GM20431 (cell line): ENCODE measurements around the gene ECI2.

Experiments used
- in situ Hi-C: fragments of 300-500 bp; cut with MseI, MboI; formaldehyde crosslinking; loops from one replicate; pipeline ENCODE4 v1.15.0; 2020; ENCODE audit warnings: low sequenced_read_pairs; ENCODE audit not compliant: unreplicated experiment

The ECI2 gene, protein sequence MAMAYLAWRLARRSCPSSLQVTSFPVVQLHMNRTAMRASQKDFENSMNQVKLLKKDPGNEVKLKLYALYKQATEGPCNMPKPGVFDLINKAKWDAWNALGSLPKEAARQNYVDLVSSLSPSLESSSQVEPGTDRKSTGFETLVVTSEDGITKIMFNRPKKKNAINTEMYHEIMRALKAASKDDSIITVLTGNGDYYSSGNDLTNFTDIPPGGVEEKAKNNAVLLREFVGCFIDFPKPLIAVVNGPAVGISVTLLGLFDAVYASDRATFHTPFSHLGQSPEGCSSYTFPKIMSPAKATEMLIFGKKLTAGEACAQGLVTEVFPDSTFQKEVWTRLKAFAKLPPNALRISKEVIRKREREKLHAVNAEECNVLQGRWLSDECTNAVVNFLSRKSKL

DNA sequence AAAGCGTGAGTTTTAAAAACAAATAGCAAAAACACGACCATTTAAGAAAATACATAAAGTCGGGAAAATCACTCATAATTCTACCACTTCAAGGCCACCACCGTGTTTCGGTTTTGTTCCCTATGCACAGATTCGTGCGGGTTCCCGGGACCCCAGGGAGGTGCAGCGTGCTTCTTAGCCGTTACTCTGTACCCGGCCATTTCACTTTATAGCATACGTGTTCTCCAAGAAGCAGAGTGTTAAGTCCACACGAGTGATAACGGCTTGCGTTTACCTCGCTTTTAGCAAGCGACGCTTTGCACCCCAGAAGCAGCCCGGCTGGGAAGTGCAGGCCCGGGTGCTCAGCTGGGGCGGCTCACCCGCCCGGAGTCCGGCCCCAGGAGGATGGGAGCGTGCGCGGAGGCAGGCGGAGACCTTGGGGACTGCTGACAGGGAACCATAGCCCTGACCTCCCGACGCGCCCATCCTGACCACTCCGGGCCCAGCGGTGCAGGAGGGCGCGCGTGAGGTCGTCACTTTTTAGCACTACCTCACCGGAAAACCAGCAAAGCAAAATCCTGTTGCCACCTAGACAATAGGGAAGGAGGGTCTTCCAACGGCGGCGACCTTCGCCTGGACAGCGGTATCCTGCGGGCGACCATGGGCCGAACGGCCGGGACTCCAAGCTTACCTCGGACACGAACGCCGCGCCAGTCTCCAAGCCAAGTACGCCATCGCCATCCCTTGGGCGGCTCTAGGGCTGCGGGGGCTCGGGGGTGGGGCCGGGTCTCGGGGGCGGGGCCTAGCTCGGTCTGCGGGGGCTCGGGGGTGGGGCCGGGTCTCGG, at the start of gene ECI2:
ECI2 (minus strand) TSS at position 735 of the 824 bp plus-strand sequence; CDS start at position 720, 15 bp downstream.
- in situ Hi-C loops = no loop called here

- in situ Hi-C loops = no loop called here
Measured at GRCh38 chr6:4180652-4181255, 45.4 kb upstream of the ECI2 start.

DNA sequence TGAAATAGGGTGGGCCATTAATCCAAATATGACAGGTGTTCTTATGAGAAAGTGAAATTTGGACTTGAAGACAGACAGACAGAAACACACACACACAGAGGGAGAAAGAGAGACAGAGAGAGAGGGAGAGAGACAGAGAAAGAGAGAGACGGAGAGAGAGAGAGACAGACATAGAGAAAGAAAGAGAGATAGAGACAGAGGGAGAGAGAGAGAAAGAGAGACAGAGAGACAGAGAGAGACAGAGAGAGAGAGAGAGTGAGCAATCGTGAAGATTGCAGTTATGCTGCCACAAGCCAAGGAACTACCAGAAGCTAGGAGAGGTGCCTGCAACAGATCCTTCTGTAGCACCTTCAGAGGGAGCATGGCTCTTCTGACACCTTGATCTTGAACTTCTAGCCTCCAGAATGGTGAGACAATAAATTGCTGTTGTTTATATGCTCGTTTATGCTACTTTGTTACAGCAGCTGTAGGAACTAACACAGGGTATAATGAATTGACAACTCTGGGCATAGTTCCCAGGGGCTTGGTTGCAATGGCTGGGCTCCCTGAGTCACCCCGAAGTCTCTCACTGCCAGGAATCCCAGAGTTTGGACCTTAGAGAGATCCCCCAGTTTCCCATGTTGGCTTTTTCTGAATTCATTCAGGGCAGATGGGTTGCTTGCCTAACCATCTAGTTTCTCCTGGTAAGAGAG, 44.7 kb upstream of the ECI2 start:
- in situ Hi-C loops = no loop called here

DNA sequence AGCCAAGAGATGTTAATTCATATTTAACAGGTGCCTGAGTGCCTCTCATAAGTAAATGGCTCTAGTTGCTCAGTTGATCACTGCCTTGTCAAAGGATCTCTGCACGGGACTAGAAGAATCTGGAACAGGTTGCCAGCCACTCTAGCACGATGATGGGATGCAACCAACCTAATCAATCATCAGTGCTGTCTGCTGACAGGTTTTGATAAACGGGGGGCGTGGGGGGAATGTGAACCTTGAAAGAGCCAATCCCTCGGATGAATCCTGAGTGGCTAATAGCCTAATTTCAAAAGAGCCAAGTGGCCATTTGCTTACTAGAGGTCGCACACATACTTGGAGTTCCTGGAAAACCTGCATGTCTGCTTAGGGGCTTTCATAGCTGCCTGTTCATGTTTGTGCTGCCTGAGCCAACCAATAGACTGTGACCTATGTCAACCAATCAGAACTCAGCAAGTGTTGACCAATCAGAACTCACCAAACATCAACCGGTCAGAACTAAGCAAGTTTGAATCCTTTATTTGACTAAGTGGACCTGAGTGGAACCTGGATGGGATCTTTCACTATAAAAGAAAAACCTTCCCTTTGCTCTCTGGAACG, 43.5 kb upstream of the ECI2 start:
- in situ Hi-C loops = no loop called here

GRCh38 chr6:4176907-4177306, 41.5 kb upstream of the ECI2 start:
- in situ Hi-C loops = no loop called here

DNA sequence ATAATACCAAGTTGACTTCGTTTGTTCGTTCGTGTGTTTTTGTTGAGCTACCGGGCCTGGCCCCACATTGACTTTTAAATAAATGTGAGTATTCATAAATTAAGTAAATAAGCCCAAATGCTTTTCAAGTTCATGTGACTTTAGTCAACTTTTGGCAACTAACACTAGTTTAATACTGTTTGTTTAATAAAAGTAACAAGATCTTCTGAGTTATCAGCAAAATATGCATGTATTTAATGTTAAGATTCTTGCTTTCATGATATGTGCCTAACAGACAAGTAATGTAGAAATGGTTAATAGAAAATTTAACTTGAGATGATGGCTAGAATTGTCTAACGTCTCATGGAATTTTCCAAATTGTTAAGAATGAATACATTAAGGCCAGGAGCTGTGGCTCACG, 38.7 kb upstream of the ECI2 start:
- in situ Hi-C loops = loop anchor here (25.0 kb wide), 1 partner anchor 437 kb away; no protein-coding TSS in a partner anchor

- in situ Hi-C loops = loop anchor here (25.0 kb wide), 1 partner anchor 435 kb away; no protein-coding TSS in a partner anchor
Measured at GRCh38 chr6:4172368-4172767, 37.0 kb upstream of the ECI2 start.

DNA sequence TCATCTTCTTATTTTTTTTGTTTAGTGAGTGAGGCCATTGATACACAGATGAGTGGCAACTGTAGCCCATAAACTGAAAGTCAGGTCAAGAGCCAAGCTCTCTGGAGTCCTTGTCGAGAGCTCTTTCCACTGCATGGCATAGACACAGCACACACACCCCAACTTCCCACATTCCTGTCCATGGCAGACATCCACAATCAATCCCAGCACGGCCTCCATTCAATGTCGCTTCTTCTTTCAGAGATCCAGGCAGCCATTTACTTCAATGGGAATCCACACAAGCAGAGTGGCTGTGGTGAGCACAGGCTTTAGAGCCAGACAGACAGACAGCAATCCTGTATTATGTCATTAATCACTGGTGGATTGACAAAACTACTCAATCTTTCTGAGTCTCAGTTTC, 34.9 kb upstream of the ECI2 start:
- in situ Hi-C loops = loop anchor here (25.0 kb wide), 1 partner anchor 433 kb away; no protein-coding TSS in a partner anchor

- in situ Hi-C loops = loop anchor here (25.0 kb wide), 1 partner anchor 432 kb away; no protein-coding TSS in a partner anchor
Measured at GRCh38 chr6:4169028-4169789, 33.8 kb upstream of the ECI2 start.

DNA sequence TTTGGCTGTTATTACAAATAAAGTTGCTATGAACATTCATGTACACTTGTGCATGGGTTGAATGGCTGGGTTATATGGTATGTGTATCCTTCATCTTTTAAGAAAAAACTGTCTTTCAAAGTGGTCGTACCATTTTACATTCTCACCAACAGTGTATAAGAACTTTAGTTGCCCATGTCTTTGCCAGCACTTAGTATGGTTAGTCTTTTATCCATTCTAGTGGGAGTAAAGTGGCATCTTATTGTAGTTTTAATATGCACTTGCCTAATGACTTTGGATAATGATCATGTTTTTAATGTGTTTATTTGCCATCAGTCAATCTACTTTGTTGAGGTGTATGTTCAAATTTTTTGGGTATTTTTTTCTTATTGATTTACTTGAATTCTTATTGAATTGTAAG, 32.5 kb upstream of the ECI2 start:
- in situ Hi-C loops = loop anchor here (25.0 kb wide), 1 partner anchor 431 kb away; no protein-coding TSS in a partner anchor

- in situ Hi-C loops = loop anchor here (25.0 kb wide), 1 partner anchor 430 kb away; no protein-coding TSS in a partner anchor
Measured at GRCh38 chr6:4167123-4167522, 31.7 kb upstream of the ECI2 start.

DNA sequence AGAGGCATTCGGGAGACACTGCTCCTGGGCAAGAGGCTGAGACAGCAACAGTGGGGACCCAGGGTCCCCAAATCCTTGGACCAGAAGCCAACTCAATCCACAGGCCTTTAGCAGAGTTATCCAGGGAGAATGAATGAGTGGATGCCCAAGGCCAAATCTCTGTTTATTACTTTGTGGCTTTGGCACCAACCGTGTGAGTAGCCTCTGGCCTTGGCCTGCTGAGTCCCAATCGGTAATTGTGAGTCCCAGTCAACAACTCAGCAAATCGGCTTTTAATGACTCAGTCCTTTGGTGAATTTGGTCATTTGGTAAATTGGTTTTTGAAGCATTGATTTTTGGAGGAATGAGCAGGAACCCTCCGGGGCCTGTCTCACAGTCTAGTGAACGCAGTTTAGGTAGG, 29.1 kb upstream of the ECI2 start:
- in situ Hi-C loops = loop anchor here (25.0 kb wide), 1 partner anchor 427 kb away; no protein-coding TSS in a partner anchor

DNA sequence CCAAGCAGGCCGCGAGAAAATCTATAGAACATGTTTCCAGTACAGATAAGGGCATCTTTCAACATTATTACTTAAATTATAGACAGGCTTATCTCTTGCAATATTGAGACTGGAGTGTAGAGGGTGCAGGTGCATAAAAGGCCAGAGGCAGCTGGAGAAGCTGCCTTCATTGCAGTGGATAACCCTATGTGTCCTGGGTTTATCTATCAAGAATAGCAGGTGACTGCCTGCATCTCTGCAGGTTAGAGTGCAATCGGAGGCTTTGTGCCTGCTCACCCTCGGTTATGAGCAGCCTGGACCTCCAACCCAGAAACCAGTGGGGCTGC, 28.7 kb upstream of the ECI2 start:
- in situ Hi-C loops = loop anchor here (25.0 kb wide), 1 partner anchor 427 kb away; no protein-coding TSS in a partner anchor

DNA sequence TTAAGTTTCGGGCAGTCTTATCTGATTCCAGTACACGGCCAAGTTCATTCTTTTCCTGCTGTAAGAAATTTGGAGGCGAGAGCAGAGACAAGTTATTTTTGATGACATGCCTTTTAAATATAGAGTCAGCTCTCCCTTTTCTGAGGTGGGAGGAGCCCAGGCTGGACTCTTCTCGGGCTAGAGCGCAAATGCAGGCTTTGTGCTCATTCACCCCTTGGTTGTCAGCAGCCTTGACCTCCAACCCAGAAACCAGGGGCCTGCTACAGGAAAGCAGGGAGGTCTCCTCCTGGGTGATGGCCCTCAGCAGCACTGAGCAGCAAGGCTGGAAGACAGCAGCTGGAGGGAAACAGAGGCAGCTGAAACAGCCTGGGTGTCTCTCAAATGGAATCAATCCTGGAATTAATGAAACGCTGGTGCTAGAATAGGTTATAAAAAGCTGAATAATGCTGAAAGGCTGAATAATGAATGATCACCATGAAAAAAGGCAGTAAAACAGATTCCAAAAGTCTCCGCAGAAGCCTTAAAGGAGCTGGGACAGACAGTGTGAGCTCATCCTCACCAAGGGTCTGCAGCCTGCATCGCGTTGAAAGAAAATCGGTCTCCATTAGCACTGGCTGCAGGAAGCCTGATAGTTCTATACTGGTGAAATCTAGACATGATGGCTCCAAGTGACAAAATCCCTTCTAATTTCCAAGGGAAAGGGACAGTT, 28.2 kb upstream of the ECI2 start:
- in situ Hi-C loops = loop anchor here (25.0 kb wide), 1 partner anchor 426 kb away; no protein-coding TSS in a partner anchor

- in situ Hi-C loops = loop anchor here (25.0 kb wide), 1 partner anchor 425 kb away; no protein-coding TSS in a partner anchor
Measured at GRCh38 chr6:4162370-4162769, 27.0 kb upstream of the ECI2 start.

DNA sequence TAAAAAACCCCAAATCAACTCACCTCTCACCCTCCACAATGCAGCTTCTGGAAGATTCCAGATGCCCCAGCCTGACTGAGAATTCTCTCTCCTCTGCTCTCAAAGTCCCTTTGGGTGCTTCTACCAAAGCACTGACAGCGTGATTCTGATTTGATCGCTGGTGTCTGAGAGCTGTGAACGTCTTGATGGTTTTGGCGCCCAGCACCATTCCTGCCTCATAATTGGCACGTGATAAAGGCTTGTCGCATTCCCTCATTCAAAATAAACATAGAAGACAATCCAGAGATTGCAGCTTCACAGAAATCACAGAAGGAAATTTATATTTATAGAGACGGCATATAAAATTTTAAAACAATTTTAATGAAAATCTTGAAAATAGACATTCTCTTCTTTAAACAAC, 24.1 kb upstream of the ECI2 start:
- in situ Hi-C loops = loop anchor here (25.0 kb wide), 1 partner anchor 422 kb away; no protein-coding TSS in a partner anchor

GRCh38 chr6:4157506-4157905, 22.1 kb upstream of the ECI2 start:
- in situ Hi-C loops = loop anchor here (25.0 kb wide), 1 partner anchor 420 kb away; no protein-coding TSS in a partner anchor
